Ishikawa (cell line): ENCODE results near the gene PAM16.

Experiments
- CEBPB ChIP-seq: IDR thresholded peaks from 2 replicates; pipeline ENCODE4 v1.6.1; 2012
- CREB1 ChIP-seq: IDR thresholded peaks from 2 replicates; pipeline ENCODE4 v1.6.1; 2012; ENCODE audit warnings: low read depth
- EGR1 ChIP-seq: IDR thresholded peaks from 2 replicates; pipeline ENCODE4 v1.6.1; 2012
- EP300 ChIP-seq: IDR thresholded peaks from 2 replicates; pipeline ENCODE4 v1.6.1; 2012; ENCODE audit warnings: borderline replicate concordance
- FOXM1 ChIP-seq: IDR thresholded peaks from 2 replicates; pipeline ENCODE4 v1.6.1; 2012; ENCODE audit warnings: low read depth, borderline replicate concordance
- MAX ChIP-seq: IDR thresholded peaks from 2 replicates; pipeline ENCODE4 v1.6.1; 2012
- NFIC ChIP-seq: IDR thresholded peaks from 2 replicates; pipeline ENCODE4 v1.6.1; 2012
- RAD21 ChIP-seq: IDR thresholded peaks from 2 replicates; pipeline ENCODE4 v1.6.1; 2012; ENCODE audit warnings: low read depth
- REST ChIP-seq: IDR thresholded peaks from 2 replicates; pipeline ENCODE4 v1.6.1; 2012; ENCODE audit warnings: low read depth, mild to moderate bottlenecking
- TAF1 ChIP-seq: IDR thresholded peaks from 2 replicates; pipeline ENCODE4 v1.6.1; 2012; ENCODE audit warnings: low read depth, mild to moderate bottlenecking
- TCF12 ChIP-seq: IDR thresholded peaks from 2 replicates; pipeline ENCODE4 v1.6.1; 2012; ENCODE audit warnings: low read depth
- TEAD4 ChIP-seq: IDR thresholded peaks from 2 replicates; pipeline ENCODE4 v1.6.1; 2012
- USF1 ChIP-seq: IDR thresholded peaks from 2 replicates; pipeline ENCODE4 v1.6.1; 2012
- YY1 ChIP-seq: IDR thresholded peaks from 2 replicates; pipeline ENCODE4 v1.6.1; 2012; ENCODE audit warnings: low read depth
- ZBTB7A ChIP-seq: IDR thresholded peaks from 2 replicates; pipeline ENCODE4 v1.6.1; 2012; ENCODE audit warnings: low read depth

The PAM16 gene

GRCh38 chr16:4356820-4357219 lies 5.7 kb upstream of the PAM16 start:
- no peak for TF ChIP-seq TCF12
- no peak for TF ChIP-seq REST
- TF ChIP-seq EGR1 = no peak
- TF ChIP-seq NFIC = no peak
- TF ChIP-seq TEAD4 = no peak
- TF ChIP-seq CEBPB = no peak
- no peak for TF ChIP-seq RAD21
- TF ChIP-seq EP300 = no peak
- no peak for TF ChIP-seq USF1
- TF ChIP-seq FOXM1 = no peak
- no peak for TF ChIP-seq ZBTB7A

- TF ChIP-seq MAX (no peak), EP300 (no peak)
These were observed 3.6 kb upstream of the PAM16 start for GRCh38 chr16:4354512-4355409.

GRCh38 chr16:4353675-4354074 lies 2.6 kb upstream of the PAM16 start:
- TF ChIP-seq YY1 = no peak
- no peak for TF ChIP-seq RAD21
- TF ChIP-seq CEBPB = no peak
- no peak for TF ChIP-seq NFIC
- TF ChIP-seq MAX = no peak
- no peak for TF ChIP-seq EGR1
- no peak for TF ChIP-seq TAF1
- no peak for TF ChIP-seq FOXM1
- TF ChIP-seq USF1 = no peak
- no peak for TF ChIP-seq CREB1
- TF ChIP-seq EP300 = no peak
- TF ChIP-seq REST = no peak
- no peak for TF ChIP-seq TEAD4
- TF ChIP-seq TCF12 = no peak
- TF ChIP-seq ZBTB7A = no peak

GRCh38 chr16:4352843-4353242 lies 1.7 kb upstream of the PAM16 start:
- TF ChIP-seq NFIC (no peak), MAX (no peak), EP300 (no peak), TAF1 (no peak), TCF12 (no peak), USF1 (no peak), YY1 (no peak), CREB1 (no peak), RAD21 (no peak), TEAD4 (no peak), EGR1 (no peak), ZBTB7A (no peak)

GRCh38 chr16:4351880-4352279 lies 759 bp upstream of the PAM16 start:
- TF ChIP-seq TCF12 = no peak
- no peak; the same call in 1 of the 2 replicates for TF ChIP-seq ZBTB7A
- no peak for TF ChIP-seq MAX
- TF ChIP-seq RAD21 = no peak
- TF ChIP-seq TEAD4 = no peak
